Measurements from ENCODE around the gene CEACAM18. TPM values are rescaled to one million over a fixed set of nuclear protein-coding genes. Genes with fewer than 3 reads are reported as not detected.
A peak's percentile ranks its signal among the peaks of the same experiment; 100 is the strongest.

Gene CEACAM18
- total RNA-seq, 2 donors from 2014 or later, result not detected

GRCh38 chr19:51513968-51514367 is 35.6 kb downstream of the CEACAM18 start:
- no peaks in the 10 kb centered on the region for H3K36me3 ChIP-seq
- no peaks in the 10 kb centered on the region for H3K9me3 ChIP-seq
- intact Hi-C loops (cut with DNase I), result loop anchor here (5.0 kb wide), 1 partner anchor 42 kb away; no protein-coding TSS in a partner anchor
- H3K9ac ChIP-seq (ENCODE audit: low read depth in 2 of 2, low read length in 2 of 2), result no peak overlapping the region
- TF ChIP-seq CTCF (IDR thresholded peaks at IDR 0.05), result no peak
- no peaks in the 10 kb centered on the region for H3K27me3 ChIP-seq
- no peaks in the 10 kb centered on the region for H3K4me1 ChIP-seq
- no peak overlapping the region for H3K27ac ChIP-seq
- no peak for DNase-seq
- H3K4me3 ChIP-seq, result no peak overlapping the region

DNA sequence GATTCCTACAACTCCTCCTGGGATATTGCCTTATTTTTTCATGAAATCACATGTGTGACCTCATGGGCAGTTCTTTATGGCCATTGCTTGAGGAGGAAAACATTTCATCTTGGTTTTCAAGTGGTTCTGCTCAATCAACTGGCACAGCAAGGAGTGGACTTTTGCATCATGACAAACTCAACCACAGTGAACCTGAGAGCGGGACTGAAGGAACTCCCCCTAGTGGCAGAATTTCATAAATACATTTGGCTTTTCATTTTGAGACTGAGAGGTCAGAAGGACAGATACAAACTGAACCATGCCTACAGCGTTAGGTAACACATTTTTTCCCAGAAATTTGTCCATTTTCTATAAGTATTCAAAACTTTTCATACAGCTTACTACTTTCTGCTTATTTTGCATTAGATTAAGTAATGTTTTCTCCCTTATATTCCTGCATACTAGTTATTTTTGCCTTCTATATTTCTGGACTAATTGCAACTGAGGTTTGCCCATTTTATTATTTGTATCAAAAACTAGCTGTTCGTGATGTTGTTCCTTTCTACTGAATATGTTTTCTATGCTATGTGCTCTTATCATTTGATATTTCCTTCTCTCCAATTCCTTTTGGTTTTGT is 36.6 kb downstream of the CEACAM18 start:
- Histone ChIP-seq H3K27me3 (no peaks in the 10 kb centered on the region), H3K27ac (no peak overlapping the region), H3K9ac (ENCODE audit: low read depth in 2 of 2, low read length in 2 of 2) (no peak overlapping the region), H3K4me1 (no peaks in the 10 kb centered on the region), H3K36me3 (no peaks in the 10 kb centered on the region), H3K4me3 (no peak overlapping the region), H3K9me3 (no peaks in the 10 kb centered on the region)
- intact Hi-C loops (cut with DNase I), result loop anchor here (5.0 kb wide), 1 partner anchor 43 kb away; no protein-coding TSS in a partner anchor
- TF ChIP-seq CTCF (IDR thresholded peaks at IDR 0.05), result peak; percentile 74
- no peak for DNase-seq

GRCh38 chr19:51520728-51521127 is 42.4 kb downstream of the CEACAM18 start:
- Histone ChIP-seq H3K27ac (no peak overlapping the region), H3K9me3 (no peaks in the 10 kb centered on the region), H3K27me3 (no peaks in the 10 kb centered on the region), H3K36me3 (no peaks in the 10 kb centered on the region), H3K4me1 (no peaks in the 10 kb centered on the region), H3K9ac (ENCODE audit: low read depth in 2 of 2, low read length in 2 of 2) (no peak overlapping the region), H3K4me3 (no peak overlapping the region)
- DNase-seq, result no peak
- intact Hi-C loops (cut with DNase I), result no loop called here
- no peak for TF ChIP-seq CTCF (IDR thresholded peaks at IDR 0.05)

GRCh38 chr19:51521357-51521756 is 43.0 kb downstream of the CEACAM18 start:
- intact Hi-C loops (cut with DNase I), result no loop called here
- Histone ChIP-seq H3K27ac (no peak overlapping the region), H3K4me1 (no peaks in the 10 kb centered on the region), H3K9ac (ENCODE audit: low read depth in 2 of 2, low read length in 2 of 2) (no peak overlapping the region), H3K36me3 (no peaks in the 10 kb centered on the region), H3K27me3 (no peaks in the 10 kb centered on the region), H3K9me3 (no peaks in the 10 kb centered on the region), H3K4me3 (no peak overlapping the region)
- DNase-seq, result no peak
- TF ChIP-seq CTCF (IDR thresholded peaks at IDR 0.05), result no peak

DNA sequence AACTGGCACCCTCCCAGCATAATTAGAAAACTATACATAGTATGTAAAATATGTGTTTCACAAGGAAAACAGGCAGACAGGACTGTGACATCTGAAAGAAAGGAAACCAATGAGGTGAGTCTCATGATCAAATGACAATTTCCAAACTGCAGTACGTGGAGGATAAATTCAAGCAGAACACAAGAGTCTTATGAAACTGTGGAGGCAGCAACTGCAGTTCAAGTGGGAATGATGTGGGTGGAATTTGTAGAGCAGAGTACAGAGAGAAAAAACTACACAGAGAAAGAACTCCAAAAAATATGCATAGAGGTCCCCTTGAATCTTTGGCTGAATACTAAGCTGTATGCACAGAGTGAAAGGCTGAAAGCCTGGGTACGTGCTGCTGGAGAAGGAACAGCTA is 43.4 kb downstream of the CEACAM18 start:
- H3K9ac ChIP-seq (ENCODE audit: low read depth in 2 of 2, low read length in 2 of 2), result no peak overlapping the region
- H3K27ac ChIP-seq, result no peak overlapping the region
- no peak for DNase-seq
- H3K4me3 ChIP-seq, result no peak overlapping the region
- H3K9me3 ChIP-seq, result no peaks in the 10 kb centered on the region
- intact Hi-C loops (cut with DNase I), result no loop called here
- no peaks in the 10 kb centered on the region for H3K4me1 ChIP-seq
- no peak for TF ChIP-seq CTCF (IDR thresholded peaks at IDR 0.05)
- no peaks in the 10 kb centered on the region for H3K36me3 ChIP-seq
- H3K27me3 ChIP-seq, result no peaks in the 10 kb centered on the region

Data from colonic mucosa (tissue), 4 donors.